ENCODE data around the gene DNAJC28. TPM values are rescaled to one million over a fixed set of nuclear protein-coding genes. Genes with fewer than 3 reads are reported as not detected.

DNAJC28 gene
- polyA plus RNA-seq, 1 experiment = 1.9 TPM

- ChIA-PET POLR2A (no interaction called here), CTCF (interaction anchor here (0.8 to 1.8 kb wide), 2 partner anchors 9 to 117 kb away, joined by 4 to 13 read pairs; partner anchors contain the start of gene TMEM50B)
- TF ChIP-seq CTCF (IDR thresholded peaks at IDR 0.05; ENCODE audit: low read depth, low read length) = no peak
- Histone ChIP-seq H3K27me3 (ENCODE audit: control insufficient read depth, insufficient read depth, low read length) (no peaks in the 10 kb centered on the region), H3K4me3 (ENCODE audit: low read depth, low read length) (no peak overlapping the region), H3K27ac (ENCODE audit: low read depth, low read length) (no peak overlapping the region), H3K9me3 (ENCODE audit: control insufficient read depth, insufficient read depth, low read length) (no peaks in the 10 kb centered on the region; the same call in 1 of the 2 replicates)
- DNase-seq (ENCODE audit: low read depth, low spot score) = no peak
Measured at GRCh38 chr21:33488936-33489335, 2.6 kb downstream of the DNAJC28 start.

GRCh38 chr21:33487996-33488395 lies 3.5 kb downstream of the DNAJC28 start:
- no peak for DNase-seq (ENCODE audit: low read depth, low spot score)
- TF ChIP-seq CTCF (IDR thresholded peaks at IDR 0.05; ENCODE audit: low read depth, low read length) = no peak
- H3K9me3 ChIP-seq (ENCODE audit: control insufficient read depth, insufficient read depth, low read length) = no peaks in the 10 kb centered on the region; the same call in 1 of the 2 replicates
- POLR2A ChIA-PET = no interaction called here
- CTCF ChIA-PET = interaction anchor here (1.8 kb wide), 1 partner anchor 8 kb away, joined by 4 read pairs; the partner anchor contains the start of gene TMEM50B
- no peak overlapping the region for H3K27ac ChIP-seq (ENCODE audit: low read depth, low read length)
- H3K4me3 ChIP-seq (ENCODE audit: low read depth, low read length) = no peak overlapping the region
- H3K27me3 ChIP-seq (ENCODE audit: control insufficient read depth, insufficient read depth, low read length) = no peaks in the 10 kb centered on the region

DNA sequence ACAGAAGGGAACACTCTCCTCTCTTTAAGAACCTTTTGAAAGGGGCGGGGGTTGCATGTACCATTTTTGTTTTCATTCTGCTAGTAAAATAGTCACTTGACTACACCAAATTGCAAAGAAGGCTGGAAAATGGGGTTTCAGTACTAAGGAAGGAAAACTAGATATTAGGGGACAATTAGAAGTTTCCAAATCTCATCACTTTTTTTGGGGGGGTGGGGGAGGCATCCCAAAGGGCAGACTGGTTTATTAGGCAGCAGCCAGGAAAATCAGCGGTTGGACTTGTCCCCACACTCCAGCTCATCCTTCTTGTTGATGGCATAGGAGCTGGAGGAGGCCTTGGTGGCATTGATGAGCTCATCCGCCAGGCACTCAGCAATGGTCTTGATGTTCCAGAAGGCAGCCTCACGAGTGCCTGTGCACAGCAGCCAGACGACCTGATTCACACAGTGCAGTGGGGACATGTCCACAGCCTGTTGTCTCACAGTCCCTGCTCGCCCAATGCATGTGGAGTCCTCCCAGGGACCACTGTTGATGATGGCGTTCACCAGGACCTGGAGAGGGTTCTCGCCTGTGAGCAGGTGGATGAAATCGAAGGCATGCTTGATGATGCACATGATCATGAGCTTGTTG lies 10.1 kb downstream of the DNAJC28 start:
- no peak for TF ChIP-seq CTCF (IDR thresholded peaks at IDR 0.05; ENCODE audit: low read depth, low read length)
- no peak for DNase-seq (ENCODE audit: low read depth, low spot score)
- H3K27ac ChIP-seq (ENCODE audit: low read depth, low read length) = no peak overlapping the region
- no peaks in the 10 kb centered on the region for H3K9me3 ChIP-seq (ENCODE audit: control insufficient read depth, insufficient read depth, low read length)
- ChIA-PET CTCF (interaction anchor here (0.6 to 1.2 kb wide), 2 partner anchors 124 to 218 kb away, joined by 3 to 5 read pairs; no protein-coding TSS in a partner anchor), POLR2A (interaction anchor here (1.5 to 2.9 kb wide), 2 partner anchors 10 to 33 kb away, joined by 3 to 64 read pairs; partner anchors contain the start of gene DNAJC28)
- no peak overlapping the region for H3K4me3 ChIP-seq (ENCODE audit: low read depth, low read length)
- H3K27me3 ChIP-seq (ENCODE audit: control insufficient read depth, insufficient read depth, low read length) = no peaks in the 10 kb centered on the region

DNA sequence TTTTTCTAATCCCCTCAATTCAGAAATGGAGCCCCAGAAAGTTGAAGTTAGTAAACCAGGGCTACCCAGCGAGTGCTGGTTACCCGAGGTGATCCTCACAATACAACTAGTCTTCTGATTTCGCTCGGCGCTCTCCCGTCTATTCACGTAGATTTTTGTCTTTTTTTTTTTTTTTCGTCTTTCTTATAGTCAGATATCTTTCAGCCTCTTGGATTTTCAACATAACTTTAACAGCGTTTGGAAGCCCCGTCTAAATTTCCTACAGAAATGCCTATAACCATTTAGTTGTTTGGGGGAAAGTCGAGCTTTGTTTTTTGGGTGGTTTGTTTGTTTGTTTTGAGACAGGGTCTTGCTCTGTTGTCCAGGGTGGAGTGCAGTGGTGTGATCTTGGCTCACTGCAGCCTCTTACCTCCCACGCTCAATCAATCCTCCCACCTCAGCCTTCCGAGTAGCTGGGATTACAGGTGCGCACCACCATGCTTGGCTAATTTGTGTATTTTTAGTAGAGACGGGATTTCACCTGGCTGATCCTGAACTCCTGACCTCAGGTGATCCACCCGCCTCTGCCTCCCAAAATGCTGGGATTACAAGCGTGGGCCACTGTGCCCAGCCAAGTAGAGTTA lies 10.9 kb downstream of the DNAJC28 start:
- ChIA-PET CTCF (interaction anchor here (0.7 to 1.8 kb wide), 8 partner anchors 12 to 576 kb away, joined by 3 to 17 read pairs (median 3); no protein-coding TSS in a partner anchor), POLR2A (interaction anchor here (0.7 to 2.9 kb wide), 13 partner anchors 11 to 868 kb away, joined by 3 to 64 read pairs (median 4); partner anchors contain the start of genes CFAP298, DNAJC28, DONSON and IFNAR1)
- Histone ChIP-seq H3K4me3 (ENCODE audit: low read depth, low read length) (peak overlapping the region; percentile 82), H3K27me3 (ENCODE audit: control insufficient read depth, insufficient read depth, low read length) (no peaks in the 10 kb centered on the region), H3K27ac (ENCODE audit: low read depth, low read length) (peak overlapping the region; percentile 85), H3K9me3 (ENCODE audit: control insufficient read depth, insufficient read depth, low read length) (no peaks in the 10 kb centered on the region)
- no peak for TF ChIP-seq CTCF (IDR thresholded peaks at IDR 0.05; ENCODE audit: low read depth, low read length)
- no peak for DNase-seq (ENCODE audit: low read depth, low spot score)
